GM23338 (cell line): ENCODE data around the gene UQCC2. TPM values are rescaled to one million over a fixed set of nuclear protein-coding genes. Genes with fewer than 3 reads are reported as not detected.

Experiments
- ATAC-seq: fragments of 200-7000 bp; cut with Tn5 transposase; 3 replicates; pipeline ENCODE4 v1.9.1; 2020
- DNase-seq: peaks from one replicate; pipeline ENCODE4 v3.0.0-alpha.2; 2015; ENCODE audit warnings: low spot score
- H2AFZ ChIP-seq: fragments of 200-600 bp; sonication (generic); 2 replicates; pipeline ENCODE4 v1.8.0; 2016; ENCODE audit warnings: antibody characterized with exemption, mild to moderate bottlenecking, moderate library complexity
- H3F3A ChIP-seq: fragments of 200-600 bp; sonication (generic); replicated peaks from 2 replicates; pipeline ENCODE4 v1.8.0; 2017; ENCODE audit warnings: antibody characterized with exemption, mixed run types, low read depth
- H3K27ac ChIP-seq: fragments of 200-600 bp; sonication (generic); 2 replicates; pipeline ENCODE4 v1.6.1; 2016; ENCODE audit warnings: low read depth
- H3K27me3 ChIP-seq: fragments of 200-600 bp; sonication (generic); 2 replicates; pipeline ENCODE4 v1.8.0; 2016; ENCODE audit warnings: mild to moderate bottlenecking, mixed run types, moderate library complexity; ENCODE audit not compliant: insufficient read depth
- H3K36me3 ChIP-seq: fragments of 200-600 bp; sonication (generic); 2 replicates; pipeline ENCODE4 v1.8.0; 2016; ENCODE audit warnings: mild to moderate bottlenecking; ENCODE audit not compliant: insufficient read depth
- H3K4me1 ChIP-seq: fragments of 200-600 bp; sonication (generic); 2 replicates; pipeline ENCODE4 v1.8.0; 2016; ENCODE audit warnings: mild to moderate bottlenecking, moderate library complexity; ENCODE audit not compliant: insufficient read depth
- H3K4me2 ChIP-seq: fragments of 200-600 bp; sonication (generic); 2 replicates; pipeline ENCODE4 v1.7.1; 2017; ENCODE audit warnings: mixed run types
- H3K4me3 ChIP-seq: fragments of 200-600 bp; sonication (generic); 2 replicates; pipeline ENCODE4 v1.6.1; 2016; ENCODE audit warnings: mixed run types
- H3K79me2 ChIP-seq: fragments of 200-600 bp; sonication (generic); replicated peaks from 2 replicates; pipeline ENCODE4 v1.8.0; 2017; ENCODE audit warnings: mild to moderate bottlenecking; ENCODE audit not compliant: insufficient read depth
- H3K9me2 ChIP-seq: fragments of 200-600 bp; sonication (generic); 2 replicates; pipeline ENCODE4 v1.8.0; 2017; ENCODE audit not compliant: insufficient read depth
- H4K20me1 ChIP-seq: fragments of 200-600 bp; sonication (generic); replicated peaks from 2 replicates; pipeline ENCODE4 v1.8.0; 2017; ENCODE audit warnings: mild to moderate bottlenecking; ENCODE audit not compliant: insufficient read depth
- H3K27ac Mint-ChIP-seq: 2 replicates; pipeline ENCODE4 v1.8.0; 2020; ENCODE audit warnings: inconsistent platforms, mild to moderate bottlenecking, moderate library complexity, mixed read lengths
- H3K27me3 Mint-ChIP-seq: 3 replicates; pipeline ENCODE4 v1.8.0; 2022; ENCODE audit warnings: low read depth, mild to moderate bottlenecking, moderate library complexity, mixed read lengths, inconsistent platforms; ENCODE audit not compliant: insufficient read depth, poor library complexity
- H3K36me3 Mint-ChIP-seq: 3 replicates; pipeline ENCODE4 v1.8.0; 2021; ENCODE audit warnings: low read depth, mild to moderate bottlenecking, inconsistent platforms, moderate library complexity, mixed read lengths
- H3K4me1 Mint-ChIP-seq: 3 replicates; pipeline ENCODE4 v1.8.0; 2020; ENCODE audit warnings: mild to moderate bottlenecking, inconsistent platforms, mixed read lengths
- H3K4me3 Mint-ChIP-seq: 3 replicates; pipeline ENCODE4 v1.8.0; 2021; ENCODE audit warnings: moderate library complexity, mild to moderate bottlenecking, inconsistent platforms, mixed read lengths
- H3K9me3 Mint-ChIP-seq: 3 replicates; pipeline ENCODE4 v1.8.0; 2020; ENCODE audit warnings: moderate library complexity, mild to moderate bottlenecking, inconsistent platforms, mixed read lengths
- CREB1 ChIP-seq: fragments of 250-450 bp; sonication (Bioruptor Pico); IDR thresholded peaks from 2 replicates; pipeline ENCODE4 v1.5.0; 2020; ENCODE audit warnings: low read depth, mild to moderate bottlenecking, moderate library complexity
- CTCF ChIP-seq, 2 experiments: fragments of 200-600 bp in 1 of 2; sonication (generic) in 1 of 2; conservative IDR thresholded peaks; 2 replicates each; pipeline versions ENCODE4 v1.5.1 to v1.6.1; 2016 to 2017; ENCODE audit warnings: antibody characterized with exemption in 2 of 2, low read depth in 2 of 2, mild to moderate bottlenecking in 2 of 2, moderate library complexity in 1 of 2
- ETS1 ChIP-seq: IDR thresholded peaks from 2 replicates; pipeline ENCODE4 v1.6.1; 2016; ENCODE audit warnings: antibody characterized with exemption
- EZH2 ChIP-seq: fragments of 200-600 bp; sonication (generic); IDR thresholded peaks from one replicate; pipeline ENCODE4 v1.8.0; 2017; ENCODE audit warnings: antibody characterized with exemption, mild to moderate bottlenecking, low read depth; ENCODE audit not compliant: unreplicated experiment
- EZH2phosphoT487 ChIP-seq: fragments of 200-600 bp; sonication (generic); IDR thresholded peaks from one replicate; pipeline ENCODE4 v1.8.1; 2018; ENCODE audit warnings: antibody characterized with exemption; ENCODE audit not compliant: unreplicated experiment
- JUNB ChIP-seq: IDR thresholded peaks from one replicate; pipeline ENCODE4 v1.6.1; 2016; ENCODE audit warnings: antibody characterized with exemption; ENCODE audit not compliant: unreplicated experiment
- NANOG ChIP-seq: IDR thresholded peaks from 2 replicates; pipeline ENCODE4 v1.6.1; 2016; ENCODE audit warnings: antibody characterized with exemption, borderline replicate concordance
- POLR2AphosphoS5 ChIP-seq: IDR thresholded peaks from 2 replicates; pipeline ENCODE4 v1.6.1; 2016; ENCODE audit warnings: antibody characterized with exemption, low read depth
- REST ChIP-seq: IDR thresholded peaks from one replicate; pipeline ENCODE4 v1.6.1; 2018; ENCODE audit warnings: antibody characterized with exemption; ENCODE audit not compliant: unreplicated experiment
- STAT1 ChIP-seq: IDR thresholded peaks from one replicate; pipeline ENCODE4 v1.6.1; 2016; ENCODE audit warnings: antibody characterized with exemption; ENCODE audit not compliant: unreplicated experiment
- ZNF114 ChIP-seq: fragments of 250-450 bp; sonication (Bioruptor Pico); IDR thresholded peaks from 2 replicates; pipeline ENCODE4 v1.5.0; 2020; ENCODE audit warnings: mild to moderate bottlenecking, moderate library complexity
- ZNF331 ChIP-seq: fragments of 250-450 bp; sonication (Bioruptor Pico); IDR thresholded peaks from 2 replicates; pipeline ENCODE4 v1.5.0; 2020; ENCODE audit warnings: low read depth, mild to moderate bottlenecking, moderate library complexity
- ZNF462 ChIP-seq: fragments of 250-450 bp; sonication (Bioruptor Pico); IDR thresholded peaks from 2 replicates; pipeline ENCODE4 v1.5.0; 2020; ENCODE audit warnings: mild to moderate bottlenecking, moderate library complexity
- polyA plus RNA-seq: library from polyadenylated mRNA; unstranded; fragments of >200 nt; fragmentation: Nextera tagmentation; extraction: Ambion mirVana; gene quantifications from 2 replicates; pipeline ENCODE4 v1.2.1, GENCODE V29; 2016
- total RNA-seq: library from RNA; depleted of rRNA; stranded (reverse); fragments of >200 nt; shearing (Covaris generic); gene quantifications from 2 replicates; pipeline ENCODE4 v1.2.3, GENCODE V29; 2014

The UQCC2 gene
- total and polyA plus RNA-seq, 2 experiments from 2014 or later: 48.9 to 379 TPM

GRCh38 chr6:33740794-33741193 is 29.3 kb upstream of the UQCC2 start:
- no peak overlapping the region for H3K4me2 ChIP-seq
- H3K36me3 ChIP-seq: no peaks in the 10 kb centered on the region; the same call in 1 of the 2 replicates
- DNase-seq (no peak), ATAC-seq (no peak)
- no peaks in the 10 kb centered on the region for H3K79me2 ChIP-seq
- H3K9me3 Mint-ChIP-seq: no peaks in the 10 kb centered on the region
- no peaks in the 10 kb centered on the region for H4K20me1 ChIP-seq
- H3K27me3 Mint-ChIP-seq: peaks cover 9% of the 10 kb centered on the region
- no peaks in the 10 kb centered on the region for H3K36me3 Mint-ChIP-seq
- H2AFZ ChIP-seq: no peak overlapping the region
- H3K27me3 ChIP-seq: no peaks in the 10 kb centered on the region
- H3K4me1 Mint-ChIP-seq: peaks cover 21% of the 10 kb centered on the region
- no peak overlapping the region for H3K4me3 Mint-ChIP-seq
- TF ChIP-seq EZH2phosphoT487 (no peak), ETS1 (no peak), ZNF462 (CRISPR knock-in tag) (no peak), CTCF (conservative IDR thresholded peaks at IDR 0.05; ENCODE audit: low read depth in 2 of 2) (no peak), JUNB (no peak), ZNF331 (no peak), STAT1 (no peak), NANOG (no peak), REST (no peak), POLR2AphosphoS5 (no peak), ZNF114 (CRISPR knock-in tag) (no peak), CREB1 (no peak), EZH2 (no peak)
- no peak overlapping the region for H3K27ac Mint-ChIP-seq
- H3K27ac ChIP-seq: no peak overlapping the region
- peaks cover 15% of the 10 kb centered on the region; the same call in 1 of the 2 replicates for H3K4me1 ChIP-seq
- H3K9me2 ChIP-seq: no peaks in the 10 kb centered on the region
- H3F3A ChIP-seq: no peaks in the 10 kb centered on the region
- H3K4me3 ChIP-seq: no peak overlapping the region
